Loucy (cell line): ENCODE measurements around the gene PARD3B.

Experiments
- H2AFZ ChIP-seq: fragments of 200-600 bp; sonication (generic); 2 replicates; pipeline ENCODE4 v1.6.0; 2016; ENCODE audit warnings: antibody characterized with exemption, mild to moderate bottlenecking, low read length, moderate library complexity
- H3F3A ChIP-seq: fragments of 200-600 bp; 2 replicates; pipeline ENCODE4 v1.6.0; 2016; ENCODE audit warnings: antibody characterized with exemption, low read depth, mild to moderate bottlenecking
- H3K27me3 ChIP-seq: fragments of 200-600 bp; sonication (generic); 2 replicates; pipeline ENCODE4 v1.6.1; 2014; ENCODE audit warnings: low read length, mild to moderate bottlenecking; ENCODE audit not compliant: insufficient read depth, poor library complexity, severe bottlenecking
- H3K36me3 ChIP-seq: fragments of 200-600 bp; sonication (generic); 2 replicates; pipeline ENCODE4 v1.6.1; 2016; ENCODE audit warnings: low read length; ENCODE audit not compliant: insufficient read depth
- H3K4me1 ChIP-seq: fragments of 200-600 bp; sonication (generic); 2 replicates; pipeline ENCODE4 v1.5.1; 2014; ENCODE audit warnings: low read length, mild to moderate bottlenecking; ENCODE audit not compliant: insufficient read depth, poor library complexity, severe bottlenecking
- H3K4me2 ChIP-seq: fragments of 200-600 bp; sonication (generic); 2 replicates; pipeline ENCODE4 v1.6.0; 2014; ENCODE audit warnings: antibody characterized with exemption, low read length, low read depth, mild to moderate bottlenecking; ENCODE audit not compliant: poor library complexity, severe bottlenecking
- H3K4me3 ChIP-seq: fragments of 200-600 bp; sonication (generic); 2 replicates; pipeline ENCODE4 v1.5.1; 2014; ENCODE audit warnings: low read length, mild to moderate bottlenecking, mixed read lengths; ENCODE audit not compliant: poor library complexity, severe bottlenecking
- H3K79me2 ChIP-seq: fragments of 200-600 bp; sonication (generic); 2 replicates; pipeline ENCODE4 v1.6.1; 2014; ENCODE audit warnings: low read length; ENCODE audit not compliant: insufficient read depth
- H3K9ac ChIP-seq: fragments of 200-600 bp; sonication (generic); 2 replicates; pipeline ENCODE4 v1.6.0; 2014; ENCODE audit warnings: mild to moderate bottlenecking, low read depth, low read length, moderate library complexity; ENCODE audit not compliant: poor library complexity, severe bottlenecking
- H3K9me2 ChIP-seq: fragments of 200-600 bp; sonication (generic); replicated peaks from 2 replicates; pipeline ENCODE4 v1.6.1; 2016; ENCODE audit warnings: low read depth, low read length, mixed read lengths
- H3K9me3 ChIP-seq: fragments of 200-600 bp; sonication (generic); 2 replicates; pipeline ENCODE4 v1.6.1; 2014; ENCODE audit warnings: mild to moderate bottlenecking, antibody characterized with exemption, low read length, low read depth; ENCODE audit not compliant: insufficient read depth
- H4K20me1 ChIP-seq: fragments of 200-600 bp; sonication (generic); 2 replicates; pipeline ENCODE4 v1.6.0; 2014; ENCODE audit warnings: antibody characterized with exemption, low read length, mild to moderate bottlenecking; ENCODE audit not compliant: insufficient read depth, poor library complexity, severe bottlenecking
- EZH2phosphoT487 ChIP-seq: fragments of 200-600 bp; IDR thresholded peaks from 2 replicates; pipeline ENCODE4 v1.6.1; 2018; ENCODE audit warnings: antibody characterized with exemption, mild to moderate bottlenecking, moderate library complexity, borderline replicate concordance
- TF ChIP-seq, protein P1 (sequence below): fragments of 200-600 bp; sonication (generic); conservative IDR thresholded peaks from 2 replicates; pipeline ENCODE4 v1.5.1; 2014; ENCODE audit warnings: mild to moderate bottlenecking, antibody characterized with exemption, low read length

The PARD3B gene

DNA sequence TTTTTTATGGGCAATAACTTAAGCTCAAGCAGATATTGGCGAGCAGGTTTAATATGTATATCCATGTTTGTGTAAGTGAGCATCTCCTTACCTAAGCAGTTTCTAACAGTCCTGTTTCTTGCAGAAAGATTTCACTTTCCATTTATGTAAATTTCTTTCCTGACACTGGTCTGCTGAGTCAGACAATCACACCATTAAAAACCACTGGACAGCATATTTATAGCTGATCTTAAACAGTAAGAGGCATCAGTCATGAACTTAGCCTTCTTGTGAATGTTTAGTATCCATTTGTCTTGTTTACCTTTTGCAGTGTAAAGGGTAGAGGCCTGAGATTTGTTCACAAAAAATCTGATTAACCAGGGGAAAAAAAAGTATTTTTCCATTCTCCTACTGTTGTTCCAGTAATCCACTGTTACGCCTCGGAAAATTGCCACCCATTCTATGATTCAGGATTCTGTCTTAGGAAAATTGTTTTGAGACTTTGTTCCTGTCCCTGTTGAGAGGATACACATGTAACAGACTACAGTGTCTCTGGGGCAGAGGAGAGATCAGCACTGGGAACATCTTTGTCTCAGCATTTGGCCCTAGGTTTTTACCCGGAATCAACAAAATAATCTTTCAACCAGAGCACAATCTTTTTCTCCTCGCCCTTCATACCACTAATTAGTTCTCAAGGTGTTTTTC is 616.0 kb downstream of the PARD3B start:
- Histone ChIP-seq H3K9me3 (no peaks in the 10 kb centered on the region), H3K9ac (no peak overlapping the region), H3F3A (no peaks in the 10 kb centered on the region), H4K20me1 (no peaks in the 10 kb centered on the region), H3K79me2 (no peaks in the 10 kb centered on the region), H2AFZ (no peak overlapping the region), H3K4me3 (no peak overlapping the region), H3K9me2 (no peaks in the 10 kb centered on the region), H3K27me3 (no peaks in the 10 kb centered on the region), H3K36me3 (no peaks in the 10 kb centered on the region), H3K4me1 (peaks cover 12% of the 10 kb centered on the region), H3K4me2 (no peak overlapping the region)
- TF ChIP-seq, protein P1, sequence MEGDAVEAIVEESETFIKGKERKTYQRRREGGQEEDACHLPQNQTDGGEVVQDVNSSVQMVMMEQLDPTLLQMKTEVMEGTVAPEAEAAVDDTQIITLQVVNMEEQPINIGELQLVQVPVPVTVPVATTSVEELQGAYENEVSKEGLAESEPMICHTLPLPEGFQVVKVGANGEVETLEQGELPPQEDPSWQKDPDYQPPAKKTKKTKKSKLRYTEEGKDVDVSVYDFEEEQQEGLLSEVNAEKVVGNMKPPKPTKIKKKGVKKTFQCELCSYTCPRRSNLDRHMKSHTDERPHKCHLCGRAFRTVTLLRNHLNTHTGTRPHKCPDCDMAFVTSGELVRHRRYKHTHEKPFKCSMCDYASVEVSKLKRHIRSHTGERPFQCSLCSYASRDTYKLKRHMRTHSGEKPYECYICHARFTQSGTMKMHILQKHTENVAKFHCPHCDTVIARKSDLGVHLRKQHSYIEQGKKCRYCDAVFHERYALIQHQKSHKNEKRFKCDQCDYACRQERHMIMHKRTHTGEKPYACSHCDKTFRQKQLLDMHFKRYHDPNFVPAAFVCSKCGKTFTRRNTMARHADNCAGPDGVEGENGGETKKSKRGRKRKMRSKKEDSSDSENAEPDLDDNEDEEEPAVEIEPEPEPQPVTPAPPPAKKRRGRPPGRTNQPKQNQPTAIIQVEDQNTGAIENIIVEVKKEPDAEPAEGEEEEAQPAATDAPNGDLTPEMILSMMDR: no peak
- TF ChIP-seq EZH2phosphoT487: no peak

DNA sequence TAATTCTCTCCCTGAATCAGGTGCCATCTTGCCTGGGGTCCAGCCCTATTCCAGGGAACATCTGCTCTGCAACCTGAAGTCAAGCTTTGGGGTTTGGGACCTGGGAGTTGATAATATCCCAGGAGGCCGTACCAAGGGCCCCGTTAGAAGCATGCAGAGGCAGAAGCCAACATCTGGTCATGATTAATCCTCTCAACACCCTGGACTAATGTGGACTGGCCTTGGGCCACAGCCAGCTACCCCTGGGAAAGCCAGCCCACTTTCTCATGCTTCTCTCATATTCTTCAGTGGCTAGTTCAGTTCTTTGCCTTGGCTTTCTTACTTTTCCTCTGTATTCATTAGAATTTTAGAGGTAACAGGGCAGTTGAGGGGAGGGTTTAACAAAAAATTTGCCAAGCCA is 621.5 kb downstream of the PARD3B start:
- Histone ChIP-seq H3K4me3 (no peak overlapping the region), H3K9ac (no peak overlapping the region), H3K27me3 (no peaks in the 10 kb centered on the region), H3K36me3 (no peaks in the 10 kb centered on the region), H3K9me2 (no peaks in the 10 kb centered on the region), H3K4me2 (no peak overlapping the region), H3K4me1 (peaks cover 16% of the 10 kb centered on the region), H3F3A (no peaks in the 10 kb centered on the region), H2AFZ (no peak overlapping the region), H4K20me1 (no peaks in the 10 kb centered on the region), H3K79me2 (no peaks in the 10 kb centered on the region), H3K9me3 (no peaks in the 10 kb centered on the region)
- TF ChIP-seq, protein P1: no peak
- no peak for TF ChIP-seq EZH2phosphoT487

DNA sequence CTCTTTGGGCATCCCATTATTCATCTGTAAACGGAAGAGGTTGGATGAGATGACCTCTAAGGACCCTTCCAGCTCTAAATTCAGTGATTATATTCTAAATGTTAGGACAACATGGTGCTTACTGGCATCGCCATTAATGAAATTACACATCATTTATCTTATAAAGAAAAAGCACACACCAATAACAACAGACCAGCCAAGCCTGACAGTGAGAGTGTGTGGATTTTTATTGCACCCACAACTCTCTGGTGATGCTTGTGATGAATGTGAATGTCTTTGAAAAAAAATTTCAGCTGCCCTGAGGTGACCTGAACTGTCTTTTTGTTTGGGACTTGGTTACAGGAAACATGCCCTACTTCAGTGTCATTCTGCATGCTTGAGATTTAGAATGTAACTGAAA is 623.7 kb downstream of the PARD3B start:
- Histone ChIP-seq H3K4me2 (peak overlapping the region; percentile 32), H3K9me3 (no peaks in the 10 kb centered on the region), H3K9ac (no peak overlapping the region), H3K9me2 (no peaks in the 10 kb centered on the region), H2AFZ (no peak overlapping the region), H3F3A (no peaks in the 10 kb centered on the region), H3K4me3 (no peak overlapping the region), H3K4me1 (peaks cover 12% of the 10 kb centered on the region), H3K27me3 (no peaks in the 10 kb centered on the region), H3K79me2 (no peaks in the 10 kb centered on the region), H4K20me1 (no peaks in the 10 kb centered on the region), H3K36me3 (no peaks in the 10 kb centered on the region)
- no peak for TF ChIP-seq EZH2phosphoT487
- TF ChIP-seq, protein P1: no peak
